GM20000 (cell line): ENCODE results near the gene CD200.

ENCODE experiments used
- DNase-seq: peaks from one replicate; pipeline ENCODE4 v3.0.0; 2012; ENCODE audit warnings: low spot score
- CTCF ChIP-seq: IDR thresholded peaks from 2 replicates; pipeline ENCODE4 v1.5.1; 2012; ENCODE audit warnings: mild to moderate bottlenecking, control low read depth; ENCODE audit errors: extremely low read depth, missing control alignments

Gene CD200

GRCh38 chr3:112373476-112373875 is 40.5 kb downstream of the CD200 start:
- no peak for DNase-seq
- no peak for TF ChIP-seq CTCF

GRCh38 chr3:112373924-112374323 is 41.0 kb downstream of the CD200 start:
- TF ChIP-seq CTCF, result no peak

GRCh38 chr3:112374333-112374734 is 41.4 kb downstream of the CD200 start:
- no peak for TF ChIP-seq CTCF
- DNase-seq, result no peak

More at GRCh38 chr3:112373924-112374323, 41.0 kb downstream of the CD200 start:
- no peak for DNase-seq

DNA sequence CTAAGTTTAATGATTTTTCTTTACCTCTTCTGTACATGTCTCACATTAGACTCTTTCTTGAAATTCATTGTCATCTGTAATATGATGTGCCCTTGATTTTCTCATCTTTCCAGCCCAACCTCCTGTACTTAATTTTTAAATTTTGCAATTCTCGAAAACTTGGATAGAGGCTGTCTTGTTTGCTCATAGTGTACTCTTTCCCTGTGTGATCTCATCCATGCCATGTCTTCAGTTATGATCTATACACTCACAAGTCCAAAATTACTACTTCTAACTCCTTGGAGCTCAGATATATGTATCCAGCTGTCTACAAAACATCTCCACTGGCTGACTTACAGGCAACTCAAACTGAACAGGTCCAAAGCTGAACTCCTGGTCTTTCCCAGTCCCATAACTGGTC is 42.2 kb downstream of the CD200 start:
- no peak for TF ChIP-seq CTCF
- no peak for DNase-seq

GRCh38 chr3:112376241-112376911 is 43.4 kb downstream of the CD200 start:
- TF ChIP-seq CTCF, result no peak
- no peak for DNase-seq

- DNase-seq, result no peak
Measured at GRCh38 chr3:112376992-112377391, 44.0 kb downstream of the CD200 start.

More at GRCh38 chr3:112376992-112377391, 44.0 kb downstream of the CD200 start:
- no peak for TF ChIP-seq CTCF
